Subcutaneous adipose tissue (tissue), 4 donors: ENCODE results near the gene POC5. TPM values are rescaled to one million over a fixed set of nuclear protein-coding genes. Genes with fewer than 3 reads are reported as not detected.

Experiments used
- CTCF ChIP-seq: fragments of 450-650 bp; IDR thresholded peaks from one replicate; pipeline ENCODE4 v1.5.1; 2016; ENCODE audit warnings: low read depth, mild to moderate bottlenecking, control low read depth, antibody characterized with exemption, moderate library complexity
- total RNA-seq, 4 donors: library from RNA; depleted of rRNA; stranded (reverse); fragments of >200 nt; gene quantifications; one replicate each; pipeline ENCODE4 v1.1.0, GENCODE V29; 2016

The POC5 gene
- total RNA-seq, 4 donors from 2014 or later: 10.9 to 17.8 (median 14.9) TPM

GRCh38 chr5:75701856-75702255 is 15.4 kb downstream of the POC5 start:
- no peak for TF ChIP-seq CTCF

GRCh38 chr5:75694781-75695180 is 22.5 kb downstream of the POC5 start:
- TF ChIP-seq CTCF: no peak

- no peak for TF ChIP-seq CTCF
Measured at GRCh38 chr5:75690669-75691068, 26.6 kb downstream of the POC5 start.

GRCh38 chr5:75686480-75686879 is 30.8 kb downstream of the POC5 start:
- no peak for TF ChIP-seq CTCF

GRCh38 chr5:75685141-75685540 is 32.1 kb downstream of the POC5 start:
- no peak for TF ChIP-seq CTCF

- no peak for TF ChIP-seq CTCF
Measured at GRCh38 chr5:75681125-75681830, 36.0 kb downstream of the POC5 start.

- no peak for TF ChIP-seq CTCF
Measured at GRCh38 chr5:75678155-75678554, 39.1 kb downstream of the POC5 start.
